HEK293T (cell line): ENCODE data around the gene MOV10L1.

Experiments used
- CTCF ChIA-PET: fragments of 350-600 bp; formaldehyde crosslinking; extraction: SDS; loops from one replicate; lab custom pipeline; 2021; ENCODE audit warnings: antibody characterized with exemption, inconsistent platforms; lab: Yijun Ruan, JAX
- POLR2A ChIA-PET: fragments of 350-600 bp; formaldehyde crosslinking; extraction: SDS; loops from one replicate; lab custom pipeline; 2020; ENCODE audit warnings: antibody characterized with exemption, inconsistent platforms; lab: Yijun Ruan, JAX
- DNase-seq: peaks from one replicate; pipeline ENCODE4 v3.0.0; 2012; ENCODE audit warnings: mixed read lengths; ENCODE audit errors: extremely low spot score
- ARNT ChIP-seq: fragments of 450-650 bp; IDR thresholded peaks from 2 replicates; pipeline ENCODE4 v1.6.1; 2017; ENCODE audit warnings: mild to moderate bottlenecking
- BHLHE40 ChIP-seq: fragments of 450-650 bp; IDR thresholded peaks from 2 replicates; pipeline ENCODE4 v1.6.1; 2016; ENCODE audit warnings: mild to moderate bottlenecking, moderate library complexity, borderline replicate concordance
- CTBP1 ChIP-seq: fragments of 450-650 bp; IDR thresholded peaks from 2 replicates; pipeline ENCODE4 v1.6.1; 2016; ENCODE audit warnings: borderline replicate concordance
- ELF4 ChIP-seq: fragments of 450-650 bp; IDR thresholded peaks from 2 replicates; pipeline ENCODE4 v1.6.1; 2017; ENCODE audit warnings: antibody characterized with exemption
- FOXA1 ChIP-seq: fragments of 450-650 bp; IDR thresholded peaks from 2 replicates; pipeline ENCODE4 v1.6.1; 2016; ENCODE audit warnings: mild to moderate bottlenecking
- FOXK2 ChIP-seq: fragments of 450-650 bp; IDR thresholded peaks from 2 replicates; pipeline ENCODE4 v1.6.1; 2016; ENCODE audit warnings: mild to moderate bottlenecking
- FOXM1 ChIP-seq: fragments of 450-650 bp; IDR thresholded peaks from 2 replicates; pipeline ENCODE4 v1.6.1; 2017; ENCODE audit warnings: mild to moderate bottlenecking, borderline replicate concordance
- HDGF ChIP-seq: fragments of 450-650 bp; IDR thresholded peaks from 2 replicates; pipeline ENCODE4 v1.6.1; 2017; ENCODE audit warnings: antibody characterized with exemption, borderline replicate concordance
- L3MBTL2 ChIP-seq: fragments of 450-650 bp; conservative IDR thresholded peaks from 2 replicates; pipeline ENCODE4 v1.6.1; 2016; ENCODE audit warnings: mild to moderate bottlenecking
- LEF1 ChIP-seq: fragments of 450-650 bp; IDR thresholded peaks from 2 replicates; pipeline ENCODE4 v1.6.1; 2017; ENCODE audit warnings: mild to moderate bottlenecking, borderline replicate concordance
- NFRKB ChIP-seq: fragments of 450-650 bp; IDR thresholded peaks from 2 replicates; pipeline ENCODE4 v1.6.1; 2016; ENCODE audit warnings: mild to moderate bottlenecking, moderate library complexity
- PKNOX1 ChIP-seq: fragments of 450-650 bp; IDR thresholded peaks from 2 replicates; pipeline ENCODE4 v1.6.1; 2016
- SP1 ChIP-seq: fragments of 450-650 bp; IDR thresholded peaks from 2 replicates; pipeline ENCODE4 v1.6.1; 2017
- SUZ12 ChIP-seq: fragments of 450-650 bp; IDR thresholded peaks from 2 replicates; pipeline ENCODE4 v1.6.1; 2016; ENCODE audit warnings: mild to moderate bottlenecking
- TARDBP ChIP-seq: fragments of 450-650 bp; IDR thresholded peaks from 2 replicates; pipeline ENCODE4 v1.6.1; 2016
- ZNF384 ChIP-seq: fragments of 450-650 bp; IDR thresholded peaks from 2 replicates; pipeline ENCODE4 v1.6.1; 2016

MOV10L1 gene

GRCh38 chr22:50088096-50088495 is 1.7 kb upstream of the MOV10L1 start:
- ChIA-PET POLR2A (no interaction called here), CTCF (no interaction called here)
- TF ChIP-seq CTBP1 (no peak), HDGF (no peak), LEF1 (no peak), SP1 (no peak), PKNOX1 (no peak), TARDBP (no peak), FOXM1 (no peak)
- no peak for DNase-seq

GRCh38 chr22:50089231-50089630 is 575 bp upstream of the MOV10L1 start:
- DNase-seq: no peak
- CTCF ChIA-PET: no interaction called here
- POLR2A ChIA-PET: no interaction called here
- TF ChIP-seq LEF1 (no peak), CTBP1 (no peak), FOXM1 (no peak), PKNOX1 (no peak), ELF4 (no peak), SUZ12 (no peak), SP1 (no peak), ARNT (no peak), BHLHE40 (no peak), FOXA1 (no peak), FOXK2 (no peak), L3MBTL2 (no peak), HDGF (no peak), NFRKB (no peak), TARDBP (no peak), ZNF384 (no peak)

GRCh38 chr22:50090412-50090714 is 557 bp downstream of the MOV10L1 start:
- TF ChIP-seq HDGF (no peak), FOXK2 (no peak), PKNOX1 (no peak), ELF4 (no peak), SP1 (no peak), ARNT (no peak), FOXM1 (no peak), NFRKB (no peak), FOXA1 (no peak), CTBP1 (no peak), LEF1 (no peak), L3MBTL2 (no peak), TARDBP (no peak), ZNF384 (no peak), BHLHE40 (no peak), SUZ12 (no peak)
- DNase-seq: no peak
- CTCF ChIA-PET: no interaction called here
- POLR2A ChIA-PET: no interaction called here

GRCh38 chr22:50091092-50091768 is 1.4 kb downstream of the MOV10L1 start:
- CTCF ChIA-PET: no interaction called here
- TF ChIP-seq SUZ12: no peak
- TF ChIP-seq FOXA1: no peak
- no peak for TF ChIP-seq HDGF
- TF ChIP-seq LEF1: no peak
- no peak for TF ChIP-seq NFRKB
- TF ChIP-seq ARNT: no peak
- no peak for TF ChIP-seq CTBP1
- no peak for TF ChIP-seq BHLHE40
- no peak for TF ChIP-seq PKNOX1
- TF ChIP-seq FOXK2: no peak
- TF ChIP-seq SP1: no peak
- no peak for TF ChIP-seq ELF4
- POLR2A ChIA-PET: no interaction called here
- no peak for DNase-seq

GRCh38 chr22:50092342-50092741 is 2.5 kb downstream of the MOV10L1 start:
- TF ChIP-seq PKNOX1 (0 out of 2 replicates have a peak, but pooled peaks have one; percentile 8), SUZ12 (no peak)
- no peak for DNase-seq
- ChIA-PET CTCF (no interaction called here), POLR2A (no interaction called here)
